GM23248 (cell line): ENCODE data around the gene TMCC1.

Experiments
- EZH2 ChIP-seq: fragments of 200-600 bp; sonication (generic); IDR thresholded peaks from 2 replicates; pipeline ENCODE4 v1.6.1; 2018; ENCODE audit warnings: antibody characterized with exemption, mild to moderate bottlenecking; ENCODE audit not compliant: insufficient read depth, poor library complexity, severe bottlenecking
- EZH2phosphoT487 ChIP-seq: fragments of 200-600 bp; sonication (generic); IDR thresholded peaks from 2 replicates; pipeline ENCODE4 v1.6.1; 2018; ENCODE audit warnings: antibody characterized with exemption, moderate library complexity, mild to moderate bottlenecking, low read depth; ENCODE audit not compliant: insufficient read depth

DNA sequence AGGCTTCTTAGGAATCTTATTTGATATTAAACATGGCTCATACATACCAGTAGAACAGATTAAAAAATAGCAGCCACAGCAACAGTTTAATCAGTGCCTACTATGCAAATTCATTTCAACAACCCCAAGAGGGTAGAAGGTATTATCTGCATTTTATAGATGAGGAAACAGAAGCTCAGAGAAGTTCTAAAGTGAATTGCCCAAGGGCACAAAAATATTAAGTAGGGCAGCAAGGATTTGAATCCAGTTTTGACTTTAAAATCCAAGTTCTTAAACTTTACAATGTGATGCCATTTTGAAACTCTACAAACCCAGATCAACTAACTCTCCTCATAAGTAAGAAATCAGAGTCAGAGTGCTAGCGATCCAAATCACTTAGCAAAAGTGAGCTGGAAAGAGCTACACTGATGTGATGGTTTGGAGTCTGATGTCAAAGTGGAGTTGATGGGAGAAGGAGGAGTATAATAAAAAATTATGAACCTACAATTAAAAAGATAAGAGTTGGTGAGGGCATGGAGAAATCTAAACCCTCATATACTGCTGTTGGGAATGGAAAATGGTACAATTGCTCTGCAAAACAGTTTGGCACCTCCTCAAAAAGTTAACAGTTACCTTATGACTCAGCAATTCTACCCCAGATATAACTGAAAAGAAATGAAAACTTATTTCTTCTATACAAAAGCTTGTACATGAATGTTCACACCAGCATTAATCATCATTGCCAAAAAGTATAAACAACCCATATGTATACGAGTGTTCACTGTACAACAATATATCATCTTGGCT, 236.1 kb downstream of the TMCC1 start:
- TF ChIP-seq EZH2 (no peak), EZH2phosphoT487 (no peak)
